SHP77 treated with DMSO at 0.1 percent for 48 hours (cell line): Measurements from ENCODE around the gene LSM2.
"Not testable (repeated sequence)": the region's sequence is repeated elsewhere in the genome, so short reads cannot be mapped to it uniquely, and the experiment has no call there.

Experiments
- DNase-seq: peaks from one replicate; lab custom pipeline; 2025; lab: John Stamatoyannopoulos, UW

Gene LSM2

DNA sequence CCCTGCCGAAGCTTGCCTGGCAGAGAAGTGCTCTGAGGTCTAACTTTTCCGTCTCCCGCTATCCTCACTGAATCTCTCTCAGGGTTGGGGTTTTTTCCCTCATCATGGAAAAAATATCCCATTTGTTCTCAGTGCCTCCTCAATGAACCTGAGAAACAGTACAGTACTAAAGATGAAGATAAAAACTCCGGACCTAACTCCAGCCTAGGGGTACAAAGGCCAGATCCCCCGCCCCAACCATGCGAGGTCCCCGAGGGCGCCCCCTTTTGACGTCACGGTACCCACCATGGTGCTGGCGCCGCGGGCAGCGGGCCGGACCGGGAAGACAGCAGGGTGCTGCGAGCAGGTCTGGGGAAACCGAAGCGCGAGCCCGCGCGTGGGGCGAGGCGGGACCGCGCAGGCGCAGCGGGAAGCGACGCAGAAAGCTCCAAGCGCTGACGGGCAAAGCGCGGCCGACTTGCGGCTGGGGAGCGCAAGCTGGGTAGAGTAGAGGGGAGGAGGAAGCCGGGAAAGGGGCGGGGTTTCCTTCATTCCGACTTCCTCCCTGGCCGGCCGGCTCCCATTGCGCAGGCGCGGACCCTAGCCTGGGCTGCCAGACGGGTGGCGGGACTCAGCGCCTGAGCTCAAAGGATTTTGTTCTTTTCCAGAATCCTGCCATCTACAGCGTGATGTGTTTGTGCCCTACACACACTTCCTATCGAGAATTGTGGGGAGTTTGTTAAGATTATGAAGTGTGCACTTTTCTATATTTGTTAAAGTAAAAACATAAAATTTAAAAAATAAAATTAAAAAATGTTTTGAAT, at the start of gene LSM2:
TSS of gene LSM2 (minus strand) at position 497 of the 803 bp plus-strand sequence. CDS start at position 288, 209 bp downstream.
- DNase-seq, result peak; percentile 89

GRCh38 chr6:31851980-31852718, 45.4 kb upstream of the LSM2 start:
- DNase-seq, result not testable (repeated sequence)

- no peak for DNase-seq
These were observed 44.7 kb upstream of the LSM2 start for GRCh38 chr6:31851485-31851832.

- DNase-seq, result no peak
These were observed 44.2 kb upstream of the LSM2 start for GRCh38 chr6:31850765-31851484.

GRCh38 chr6:31847276-31847978, 40.7 kb upstream of the LSM2 start:
- no peak for DNase-seq

- no peak for DNase-seq
These were observed 37.7 kb upstream of the LSM2 start for GRCh38 chr6:31844507-31844906.

- DNase-seq, result no peak
These were observed 35.3 kb upstream of the LSM2 start for GRCh38 chr6:31842053-31842452.

GRCh38 chr6:31839779-31840126, 33.0 kb upstream of the LSM2 start:
- DNase-seq, result not testable (repeated sequence)

DNA sequence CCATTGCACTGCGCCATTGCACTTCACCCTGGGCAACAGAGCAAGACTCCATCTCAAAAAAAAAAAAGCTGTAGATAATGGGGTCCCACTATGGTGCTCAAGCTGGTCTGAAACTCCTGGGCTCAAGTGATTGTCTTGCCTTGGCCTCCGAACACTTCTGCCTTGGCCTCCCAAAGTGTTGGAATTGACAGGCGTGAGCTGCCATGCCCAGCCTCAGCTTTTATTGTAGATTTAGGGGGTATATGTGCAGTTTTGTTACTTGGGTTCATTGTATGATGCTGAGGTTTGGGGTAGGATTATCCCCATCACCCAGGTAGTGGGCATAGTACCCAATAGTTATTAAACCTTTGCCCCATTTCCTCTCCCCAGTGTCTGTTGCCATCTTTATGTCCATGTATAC, 32.2 kb upstream of the LSM2 start:
- DNase-seq, result no peak

- not testable (repeated sequence) for DNase-seq
These were observed 31.4 kb upstream of the LSM2 start for GRCh38 chr6:31838114-31838553.

DNA sequence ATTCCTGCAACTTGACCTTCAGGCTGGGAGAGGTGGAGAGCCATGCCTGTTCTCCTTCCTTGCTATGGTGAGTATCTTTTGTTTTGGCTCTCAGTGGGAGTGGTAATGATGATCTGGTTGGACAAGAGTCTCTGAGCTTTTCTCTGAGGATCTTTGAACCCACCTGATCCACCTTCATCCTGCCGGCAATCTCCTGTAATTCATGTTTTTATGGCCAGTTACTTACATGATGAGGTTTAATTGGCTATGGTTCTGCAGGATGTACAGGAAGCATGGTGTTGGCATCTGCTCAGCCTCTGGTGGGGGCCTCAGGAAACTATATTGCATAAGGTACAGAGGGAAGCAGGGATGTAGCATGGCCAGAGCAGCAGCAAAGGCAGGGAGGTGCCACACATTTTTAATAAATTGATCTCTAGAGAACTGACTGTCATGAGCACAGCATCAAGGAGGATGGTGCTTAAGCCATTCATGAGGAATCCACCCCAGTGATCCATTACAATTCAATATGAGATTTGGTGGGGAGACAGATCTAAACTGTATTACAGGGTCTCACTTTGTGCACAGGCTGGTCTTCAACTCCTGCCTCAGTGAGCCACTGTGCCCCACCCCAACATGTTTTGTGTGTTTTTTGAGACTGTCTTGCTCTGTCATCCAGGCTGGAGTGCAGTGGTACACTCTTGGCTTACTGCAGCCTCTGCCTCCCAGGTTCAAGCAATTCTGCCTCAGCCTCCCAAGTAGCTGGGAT, 30.8 kb upstream of the LSM2 start:
- no peak for DNase-seq

- DNase-seq, result no peak
These were observed 30.0 kb upstream of the LSM2 start for GRCh38 chr6:31836474-31837368.

DNA sequence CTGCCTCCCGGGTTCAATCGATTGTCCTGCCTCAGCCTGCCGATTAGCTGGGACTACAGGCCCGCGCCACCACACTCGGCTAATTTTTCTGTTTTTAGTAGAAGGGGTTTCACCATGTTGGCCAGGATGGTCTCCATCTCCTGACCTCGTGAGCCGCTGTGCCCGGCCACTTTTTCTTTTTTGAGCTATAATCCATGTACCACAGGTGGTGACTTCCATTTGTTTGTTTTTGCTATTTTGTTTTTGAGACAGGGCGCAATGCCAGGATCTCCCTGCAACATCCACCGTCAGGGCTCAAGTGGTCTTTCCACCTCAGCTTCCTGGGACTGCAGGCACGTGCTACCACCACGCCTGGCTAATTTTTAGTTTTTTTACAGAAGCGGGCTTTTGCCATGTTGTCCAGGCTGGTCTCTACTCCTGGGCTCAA, 29.3 kb upstream of the LSM2 start:
- no peak for DNase-seq

DNA sequence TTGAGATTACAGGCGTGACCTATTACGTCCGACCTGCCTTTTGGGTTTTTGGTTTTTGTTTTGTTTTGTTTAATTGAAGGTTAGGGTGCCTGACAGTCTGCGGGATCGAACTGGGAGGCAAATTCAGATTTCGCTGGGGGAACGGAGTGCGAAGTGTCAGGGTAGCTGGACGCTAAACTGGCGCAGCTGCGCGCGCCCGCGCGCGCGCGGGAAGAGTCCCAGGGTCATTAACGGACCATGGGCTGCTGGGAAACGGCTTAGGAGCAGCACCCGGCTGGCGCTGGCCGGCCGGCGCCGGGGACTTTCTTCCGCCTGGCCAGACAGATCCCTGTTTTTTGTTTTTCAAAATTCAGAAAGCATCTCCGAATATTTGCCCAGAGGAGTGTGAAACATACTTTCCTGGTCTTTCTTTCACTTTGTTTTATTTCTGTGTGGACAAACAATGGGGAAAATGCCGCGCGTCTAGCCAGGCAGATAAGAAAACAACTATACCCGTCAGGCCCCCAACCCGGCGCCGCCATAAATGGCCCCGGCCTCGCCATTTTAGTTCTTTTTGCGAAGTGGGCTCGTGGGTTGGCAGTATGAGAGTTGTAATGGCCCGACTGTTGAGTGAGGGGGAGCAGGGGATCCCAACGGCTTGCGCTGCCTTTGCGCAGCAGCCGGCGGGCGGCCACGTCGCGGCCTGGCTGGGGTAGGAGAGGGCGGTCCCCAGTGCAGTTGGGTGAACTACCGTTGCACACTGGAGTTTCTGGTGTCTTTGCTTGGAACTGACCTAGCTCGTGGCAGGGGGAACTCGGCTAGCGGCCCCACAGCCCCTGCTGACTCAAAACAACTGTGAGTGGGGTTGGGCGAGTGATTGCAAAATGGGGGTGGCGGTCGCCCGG, 27.8 kb upstream of the LSM2 start:
- DNase-seq, result peak; percentile 84

- no peak for DNase-seq
These were observed 24.8 kb upstream of the LSM2 start for GRCh38 chr6:31831350-31832215.

GRCh38 chr6:31830886-31831335, 24.1 kb upstream of the LSM2 start:
- no peak for DNase-seq

- no peak for DNase-seq
These were observed 23.0 kb upstream of the LSM2 start for GRCh38 chr6:31829633-31830283.
